HL-60 (cell line): Measurements from ENCODE around the gene SACM1L.

Experiments used
- DNase-seq, 2 experiments: peaks; one replicate each; pipeline ENCODE4 v3.0.0-alpha.2; 2010 to 2020; ENCODE audit warnings: low read depth in 1 of 2, low spot score in 1 of 2
- H3K27ac ChIP-seq: fragments of 250-450 bp; sonication (Bioruptor Pico); replicated peaks from 2 replicates; pipeline ENCODE4 v1.5.1; 2020; ENCODE audit warnings: mild to moderate bottlenecking, moderate library complexity
- H3K27me3 ChIP-seq: fragments of 250-450 bp; sonication (Bioruptor Pico); 2 replicates; pipeline ENCODE4 v1.5.1; 2021; ENCODE audit warnings: mild to moderate bottlenecking, moderate library complexity; ENCODE audit not compliant: insufficient read depth, poor library complexity, severe bottlenecking
- H3K4me3 ChIP-seq: replicated peaks from 2 replicates; pipeline ENCODE4 v1.5.1; 2011; ENCODE audit warnings: mild to moderate bottlenecking, control low read depth, low read length; ENCODE audit not compliant: insufficient read depth
- CTCF ChIP-seq: IDR thresholded peaks from one replicate; pipeline ENCODE4 v1.5.1; 2011; ENCODE audit warnings: low read length, control low read depth, inconsistent platforms; ENCODE audit not compliant: insufficient read depth
- GABPA ChIP-seq: IDR thresholded peaks from 2 replicates; pipeline ENCODE4 v1.6.1; 2012; ENCODE audit warnings: low read depth
- POLR2AphosphoS5 ChIP-seq: IDR thresholded peaks from 2 replicates; pipeline ENCODE4 v1.6.1; 2012; ENCODE audit warnings: low read depth
- REST ChIP-seq: IDR thresholded peaks from 2 replicates; pipeline ENCODE4 v1.6.1; 2012; ENCODE audit warnings: low read depth; ENCODE audit not compliant: insufficient replicate concordance
- SPI1 ChIP-seq: IDR thresholded peaks from 2 replicates; pipeline ENCODE4 v1.6.1; 2012; ENCODE audit warnings: low read depth, mild to moderate bottlenecking, borderline replicate concordance

The SACM1L gene

GRCh38 chr3:45771166-45771775 is 82.1 kb downstream of the SACM1L start:
- Histone ChIP-seq H3K4me3 (no peak overlapping the region), H3K27me3 (peaks cover 3% of the 10 kb centered on the region), H3K27ac (no peak overlapping the region)
- no peak for DNase-seq
- TF ChIP-seq REST: no peak
- TF ChIP-seq CTCF: no peak
- no peak for TF ChIP-seq SPI1
- TF ChIP-seq POLR2AphosphoS5: no peak
- TF ChIP-seq GABPA: no peak

- Histone ChIP-seq H3K27me3 (peaks cover 3% of the 10 kb centered on the region), H3K27ac (no peak overlapping the region), H3K4me3 (no peak overlapping the region)
- TF ChIP-seq REST (no peak), POLR2AphosphoS5 (no peak), CTCF (no peak), GABPA (no peak), SPI1 (no peak)
- DNase-seq: no peak
Observed at GRCh38 chr3:45771831-45772230, 82.6 kb downstream of the SACM1L start.

- no peak overlapping the region for H3K27ac ChIP-seq
- TF ChIP-seq GABPA (no peak), CTCF (no peak), POLR2AphosphoS5 (no peak), REST (no peak), SPI1 (no peak)
- DNase-seq: no peak
- peaks cover 3% of the 10 kb centered on the region for H3K27me3 ChIP-seq
- H3K4me3 ChIP-seq: no peak overlapping the region
Observed at GRCh38 chr3:45772341-45773035, 83.3 kb downstream of the SACM1L start.
